ENCODE measurements around the gene SECTM1.
"Not testable (repeated sequence)": the region's sequence is repeated elsewhere in the genome, so short reads cannot be mapped to it uniquely, and the experiment has no call there.

SECTM1 gene

DNA sequence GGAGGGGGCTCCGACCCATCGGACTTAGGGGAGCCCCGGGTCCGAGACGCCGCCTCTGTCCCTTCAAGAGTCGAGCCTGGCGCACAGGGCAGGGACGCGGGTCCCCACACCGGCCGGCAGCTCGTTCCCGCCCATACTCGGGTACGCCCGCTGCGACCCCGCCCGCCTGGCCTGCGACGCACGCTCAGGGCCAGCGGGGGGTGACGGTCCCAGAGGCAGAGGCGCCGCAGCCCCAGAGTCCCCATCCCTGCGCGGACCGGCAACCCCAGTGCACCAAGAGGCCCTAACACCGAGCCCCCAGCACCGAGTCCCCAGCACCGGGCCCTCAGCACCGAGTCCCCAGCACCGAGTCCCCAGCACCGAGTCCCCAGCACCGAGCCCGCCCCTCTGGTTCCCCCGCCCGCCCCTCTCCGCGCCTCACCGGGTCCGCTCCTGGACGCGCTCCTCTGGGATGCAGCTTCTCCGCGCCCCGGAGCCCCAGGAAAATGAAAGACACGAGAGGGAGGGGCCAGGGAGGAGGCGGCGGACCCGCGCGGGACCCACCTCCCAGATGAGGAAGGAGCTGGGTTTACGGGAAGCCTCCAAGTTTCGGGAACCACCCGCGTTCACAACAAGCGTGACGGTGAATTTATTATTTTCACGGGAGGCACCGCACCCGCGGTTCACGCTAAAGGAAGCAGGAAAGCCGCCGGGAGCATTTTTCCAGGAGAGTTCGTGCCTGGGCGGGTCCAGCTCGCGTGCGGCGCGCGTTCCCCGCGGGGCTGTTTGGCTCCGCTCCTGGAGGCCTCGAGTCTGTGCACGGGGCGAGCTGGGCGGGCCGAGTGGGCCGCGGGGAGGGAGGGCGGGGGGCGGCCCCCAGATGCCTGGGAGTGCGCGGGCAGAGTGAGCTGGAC, at the start of gene SECTM1:
SECTM1 (minus strand) TSS at position 488 of the 893 bp plus-strand sequence. CDS start 6,526 bp downstream, outside the sequence.
- peak; percentile 61 for DNase-seq

GRCh38 chr17:82382933-82383255, 49.3 kb upstream of the SECTM1 start:
- no peak for DNase-seq

- not testable (repeated sequence) for DNase-seq
These were observed 48.8 kb upstream of the SECTM1 start for GRCh38 chr17:82382220-82382932.

GRCh38 chr17:82381703-82382009, 48.1 kb upstream of the SECTM1 start:
- DNase-seq = not testable (repeated sequence)

DNA sequence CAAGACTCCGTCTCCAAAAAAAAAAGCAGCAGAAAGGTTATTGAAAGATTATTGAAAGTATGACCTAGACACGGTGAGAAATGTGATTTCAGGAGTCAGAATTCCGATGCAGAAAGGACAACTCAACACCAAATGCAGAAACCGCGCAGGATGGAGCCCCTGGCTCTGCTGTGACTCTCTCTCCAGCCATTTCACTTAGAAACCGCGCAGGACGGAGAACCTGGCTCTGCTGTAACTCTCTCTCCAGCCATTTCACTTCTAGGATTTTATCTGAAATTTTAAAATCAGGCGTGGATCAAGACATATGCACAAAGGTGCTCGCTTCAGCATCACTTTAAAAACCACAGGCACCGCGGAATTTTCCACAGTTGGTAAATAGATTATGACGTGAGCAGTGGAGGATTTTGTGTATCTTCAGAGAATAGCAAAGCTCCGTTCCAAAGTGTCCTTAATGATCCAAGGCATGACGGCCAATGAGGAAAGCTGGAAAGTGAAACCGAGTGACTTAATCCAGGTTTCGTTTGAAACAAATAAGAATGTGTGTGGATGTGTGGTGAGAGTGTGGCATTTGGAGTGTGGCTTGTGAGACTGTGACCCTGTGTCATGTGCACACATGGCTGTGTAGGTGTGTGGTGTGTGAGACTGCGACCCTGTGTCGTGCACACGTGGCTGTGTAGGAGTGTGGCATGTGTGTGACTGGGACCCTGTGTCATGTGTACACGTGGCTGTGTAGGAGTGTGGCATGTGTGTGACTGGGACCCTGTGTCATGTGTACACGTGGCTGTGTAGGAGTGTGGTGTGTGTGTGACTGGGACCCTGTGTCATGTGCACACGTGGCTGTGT, 47.5 kb upstream of the SECTM1 start:
- no peak for DNase-seq

DNA sequence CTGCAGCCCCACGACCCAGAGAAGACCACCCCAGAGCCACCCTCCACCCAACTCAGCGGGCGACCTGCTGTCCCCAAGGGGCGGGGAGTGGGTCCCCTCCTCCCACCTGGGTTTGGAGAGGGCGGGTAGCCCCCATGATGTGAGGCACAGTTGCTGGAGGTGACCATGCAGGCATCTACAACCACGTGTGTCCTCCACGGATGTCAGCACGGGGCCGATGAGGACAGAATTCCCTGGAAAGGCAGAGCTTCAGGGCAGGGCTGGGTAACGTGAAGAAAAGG, 45.1 kb upstream of the SECTM1 start:
- no peak for DNase-seq

- no peak for DNase-seq
These were observed 44.6 kb upstream of the SECTM1 start for GRCh38 chr17:82377924-82378740.

DNA sequence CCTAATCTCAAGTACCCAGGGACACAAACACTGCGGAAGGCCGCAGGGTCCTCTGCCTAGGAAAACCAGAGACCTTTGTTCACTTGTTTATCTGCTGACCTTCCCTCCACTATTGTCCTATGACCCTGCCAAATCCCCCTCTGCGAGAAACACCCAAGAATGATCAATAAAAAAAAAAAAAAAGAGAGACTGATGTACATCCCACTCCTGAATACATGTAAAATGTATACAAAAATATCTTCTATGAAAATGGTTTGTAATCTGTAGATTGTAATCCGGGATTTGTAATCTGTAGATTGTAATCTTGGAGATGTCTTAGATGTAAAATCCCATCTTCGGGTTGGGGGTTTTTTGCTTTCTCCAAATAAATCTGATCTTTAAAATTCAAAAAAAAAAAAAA, 43.7 kb upstream of the SECTM1 start:
- DNase-seq = not testable (repeated sequence)

- DNase-seq = no peak
These were observed 42.6 kb upstream of the SECTM1 start for GRCh38 chr17:82376042-82376730.

- DNase-seq = no peak
These were observed 41.9 kb upstream of the SECTM1 start for GRCh38 chr17:82375359-82376041.

GRCh38 chr17:82374626-82375331, 41.2 kb upstream of the SECTM1 start:
- no peak for DNase-seq

DNA sequence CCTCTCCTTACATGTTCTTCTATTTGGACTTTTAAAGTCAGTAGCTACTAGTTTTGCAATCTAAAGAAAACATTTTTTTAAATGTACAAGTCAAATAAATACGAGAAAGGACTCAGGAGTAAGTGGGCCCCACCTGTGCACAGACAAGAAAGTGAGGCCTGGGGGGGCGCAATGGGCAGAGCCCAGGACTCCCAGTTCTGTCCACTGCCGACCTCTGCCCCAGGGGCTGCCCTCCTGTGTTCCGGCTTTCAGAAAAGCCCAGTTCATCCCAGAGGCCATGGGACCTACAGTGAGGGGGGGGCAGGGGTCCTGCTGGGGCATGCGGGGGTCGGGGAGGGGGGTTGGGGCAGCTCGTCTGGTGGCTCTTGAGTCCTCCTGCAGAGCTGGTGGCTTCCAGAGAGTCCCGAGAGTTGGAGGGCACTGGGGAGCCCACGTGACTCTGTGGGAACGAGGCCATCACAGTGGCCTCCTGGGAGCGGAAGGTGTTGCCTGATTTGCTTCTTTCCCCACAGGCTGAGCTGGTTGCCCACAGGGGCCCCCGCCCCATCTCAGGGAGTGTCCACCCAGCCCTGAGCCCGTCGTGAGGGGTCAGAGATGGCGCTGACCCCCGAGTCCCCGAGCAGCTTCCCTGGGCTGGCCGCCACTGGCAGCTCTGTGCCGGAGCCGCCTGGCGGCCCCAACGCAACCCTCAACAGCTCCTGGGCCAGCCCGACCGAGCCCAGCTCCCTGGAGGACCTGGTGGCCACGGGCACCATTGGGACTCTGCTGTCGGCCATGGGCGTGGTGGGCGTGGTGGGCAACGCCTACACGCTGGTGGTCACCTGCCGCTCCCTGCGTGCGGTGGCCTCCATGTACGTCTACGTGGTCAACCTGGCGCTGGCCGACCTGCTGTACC, 40.4 kb upstream of the SECTM1 start:
- no peak for DNase-seq

- not testable (repeated sequence) for DNase-seq
These were observed 39.5 kb upstream of the SECTM1 start for GRCh38 chr17:82373072-82373452.

- DNase-seq = no peak
These were observed 38.9 kb upstream of the SECTM1 start for GRCh38 chr17:82372249-82373071.

GRCh38 chr17:82371333-82372248, 38.0 kb upstream of the SECTM1 start, which contains the start of gene UTS2R:
Gene UTS2R (plus strand): TSS chr17:82371765. CDS start chr17:82374325, 2,560 bp downstream.
- DNase-seq = no peak

DNA sequence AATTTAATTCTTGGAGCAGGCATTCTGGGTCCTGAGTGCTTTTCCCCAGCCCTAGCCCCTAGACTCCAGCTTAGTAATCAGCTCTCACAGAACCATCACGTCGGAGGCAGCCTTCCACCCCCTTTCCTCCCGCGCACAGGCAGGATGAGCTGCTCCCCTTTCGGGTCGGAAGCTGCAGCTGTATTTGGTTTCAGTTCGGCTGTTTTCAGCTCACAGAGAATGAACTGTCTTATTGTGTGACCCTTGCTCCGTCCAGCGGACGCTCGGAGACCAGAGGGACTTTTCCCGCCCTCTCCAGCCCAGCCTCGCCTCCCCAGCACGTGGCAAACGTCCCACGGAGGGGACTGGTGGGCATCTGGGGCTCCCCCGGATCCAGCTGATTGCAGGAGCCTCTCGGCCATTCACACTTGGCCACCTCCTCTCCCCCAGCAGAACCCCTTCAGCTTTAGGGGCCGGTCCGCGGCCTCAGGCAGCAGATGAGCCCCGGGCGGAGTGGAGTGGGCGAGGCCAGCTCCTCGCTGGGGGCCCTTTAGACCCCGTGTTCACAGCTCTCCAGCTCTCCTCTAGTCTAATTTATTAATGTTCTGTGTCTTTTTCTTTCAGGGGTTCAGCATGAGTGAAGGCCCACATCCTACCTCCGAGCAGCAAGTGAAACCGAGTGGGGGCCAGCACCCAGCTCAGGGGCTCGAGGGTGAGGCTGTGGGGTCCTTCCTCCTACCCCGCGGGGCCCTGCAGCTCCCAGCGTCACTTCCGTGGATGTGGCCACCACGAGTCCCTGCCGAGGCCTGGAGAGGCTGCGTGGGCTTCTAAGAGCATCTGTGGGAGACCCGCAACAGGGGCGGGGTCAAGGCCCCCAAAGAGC, 37.1 kb upstream of the SECTM1 start:
- peak; percentile 20 for DNase-seq

GRCh38 chr17:82369211-82369610, 35.6 kb upstream of the SECTM1 start:
- no peak for DNase-seq

Data from EL (cell line).